Kidney (tissue), 14 donors: Measurements from ENCODE around the gene BCAR1. TPM values are rescaled to one million over a fixed set of nuclear protein-coding genes. Genes with fewer than 3 reads are reported as not detected.
A peak's percentile ranks its signal among the peaks of the same experiment; 100 is the strongest.

Experiments used
- DNase-seq, 5 donors: peaks; one replicate each; pipeline ENCODE4 v3.0.0-alpha.2; 2013 to 2020
- FAIRE-seq: peaks from 2 replicates; lab custom pipeline; 2012; peaks lifted over from hg19 to GRCh38; lab: Jason Lieb, UNC
- H3K27ac ChIP-seq, 2 donors: one replicate each; pipeline ENCODE4 v1.7.0; 2013; ENCODE audit warnings: low read depth in 2 of 2, low read length in 2 of 2, inconsistent platforms in 1 of 2
- H3K27me3 ChIP-seq: one replicate; pipeline ENCODE4 v1.7.1; 2013; ENCODE audit warnings: low read length, inconsistent platforms; ENCODE audit not compliant: control insufficient read depth, insufficient read depth
- H3K36me3 ChIP-seq, 3 donors: one replicate each; pipeline versions ENCODE4 v1.7.0 to v1.7.1; 2013; ENCODE audit warnings: low read length in 3 of 3, control low read depth in 1 of 3, inconsistent platforms in 1 of 3; ENCODE audit not compliant: insufficient read depth in 3 of 3, control insufficient read depth in 2 of 3
- H3K4me1 ChIP-seq, 3 donors: one replicate each; pipeline versions ENCODE4 v1.7.0 to v1.7.1; 2013; ENCODE audit warnings: low read length in 3 of 3, inconsistent platforms in 1 of 3, low read depth in 1 of 3; ENCODE audit not compliant: control insufficient read depth in 2 of 3, insufficient read depth in 2 of 3
- H3K4me3 ChIP-seq, 3 donors: one replicate each; pipeline versions ENCODE4 v1.7.0 to v1.8.1; 2013; ENCODE audit warnings: low read length in 3 of 3, control low read depth in 1 of 3, inconsistent platforms in 1 of 3
- H3K9ac ChIP-seq, 3 donors: one replicate each; pipeline versions ENCODE4 v1.7.0 to v1.7.1; 2013; ENCODE audit warnings: low read length in 3 of 3, control low read depth in 1 of 3, inconsistent platforms in 1 of 3
- H3K9me3 ChIP-seq, 3 donors: one replicate each; pipeline versions ENCODE4 v1.7.0 to v1.7.1; 2013; ENCODE audit warnings: low read length in 3 of 3, control low read depth in 1 of 3, inconsistent platforms in 1 of 3; ENCODE audit not compliant: control insufficient read depth in 2 of 3, insufficient read depth in 1 of 3
- CTCF ChIP-seq: IDR thresholded peaks from 3 replicates; pipeline ENCODE4 v1.5.1; 2012; ENCODE audit warnings: mild to moderate bottlenecking, moderate library complexity, borderline replicate concordance; ENCODE audit not compliant: insufficient read depth; ENCODE audit errors: extremely low read depth
- intact Hi-C: fragments of 100-400 bp; cut with DNase I; formaldehyde crosslinking; loops from one replicate; pipeline ENCODE4 v1.11.1; 2022
- polyA plus RNA-seq: library from polyadenylated mRNA; stranded (reverse); fragments of 350-450 nt; fragmentation: Illumina TruSeq; extraction: RNeasy Lipid Tissue Mini Kit (QIAGEN cat#74804); gene quantifications from one replicate; pipeline ENCODE4 v1.2.3, GENCODE V29; 2014; ENCODE audit warnings: low read depth, low replicate concordance; ENCODE audit not compliant: insufficient read depth
- total RNA-seq: library from RNA; stranded (reverse); fragmentation: NEBNext Ultra II Directional; extraction: Animal tissue kit (Norgen Biotek cat#: 25700); gene quantifications from one replicate; pipeline ENCODE4 v1.2.1, GENCODE V29; 2021
- donor health status: control.
- donor health status: control.
- donor health status: control.
- donor health status: control.
- donor health status: control.
- donor health status: DM: yes; HTN: yes; CAD: no.
- donor health status: Normal renal cell carcinoma (clear cell type).

The BCAR1 gene
- total and polyA plus RNA-seq, 2 donors from 2014 or later: 69.1 to 123 TPM

- Histone ChIP-seq H3K9me3 (no peaks in the 10 kb centered on the region), H3K9ac (no peak overlapping the region), H3K4me3 (no peak overlapping the region), H3K4me1 (peaks cover 0 to 8% (median 0%) of the 10 kb centered on the region in 3 donors), H3K27me3 (no peaks in the 10 kb centered on the region), H3K36me3 (peaks cover 0 to 32% (median 12%) of the 10 kb centered on the region in 3 donors), H3K27ac (peak overlapping the region in 1 of 2 donors; percentile 62)
- FAIRE-seq: no peak
- peak in 1 of 5 donors; percentile 29 for DNase-seq
- no peak for TF ChIP-seq CTCF
- intact Hi-C loops: no loop called here
Measured at GRCh38 chr16:75289189-75289588, 37.8 kb upstream of the BCAR1 start.

- no peak for FAIRE-seq
- Histone ChIP-seq H3K27me3 (no peaks in the 10 kb centered on the region), H3K9me3 (no peaks in the 10 kb centered on the region), H3K36me3 (peaks cover 0 to 27% (median 9%) of the 10 kb centered on the region in 3 donors), H3K27ac (peak overlapping the region in 1 of 2 donors; percentile 62), H3K4me3 (no peak overlapping the region), H3K9ac (no peak overlapping the region), H3K4me1 (peaks cover 0 to 8% (median 0%) of the 10 kb centered on the region in 3 donors)
- DNase-seq: no peak
- TF ChIP-seq CTCF: no peak
- intact Hi-C loops: no loop called here
Measured at GRCh38 chr16:75288596-75289120, 37.2 kb upstream of the BCAR1 start.

GRCh38 chr16:75288181-75288580, 36.8 kb upstream of the BCAR1 start:
- TF ChIP-seq CTCF: no peak
- Histone ChIP-seq H3K4me1 (peaks cover 0 to 8% (median 0%) of the 10 kb centered on the region in 3 donors), H3K4me3 (no peak overlapping the region), H3K27me3 (no peaks in the 10 kb centered on the region), H3K9ac (no peak overlapping the region), H3K9me3 (no peaks in the 10 kb centered on the region), H3K36me3 (peaks cover 0 to 22% (median 8%) of the 10 kb centered on the region in 3 donors), H3K27ac (peak overlapping the region in 1 of 2 donors; percentile 62)
- FAIRE-seq (no peak), DNase-seq (no peak)
- intact Hi-C loops: no loop called here
